Brain microvascular endothelial cell (primary cell): ENCODE measurements around the gene MPEG1.

Experiments
- DNase-seq: peaks from one replicate; pipeline ENCODE4 v3.0.0-alpha.2; 2020
- H3K27ac ChIP-seq: fragments of 250-450 bp; sonication (Bioruptor Pico); 2 replicates; pipeline ENCODE4 v1.5.1; 2020; ENCODE audit warnings: mild to moderate bottlenecking, moderate library complexity
- H3K27me3 ChIP-seq: fragments of 250-450 bp; sonication (Bioruptor Pico); replicated peaks from 2 replicates; pipeline ENCODE4 v1.5.1; 2020; ENCODE audit warnings: mild to moderate bottlenecking
- H3K36me3 ChIP-seq: fragments of 250-450 bp; sonication (Bioruptor Pico); replicated peaks from 2 replicates; pipeline ENCODE4 v1.5.1; 2020; ENCODE audit warnings: mild to moderate bottlenecking
- H3K4me3 ChIP-seq: 2 replicates; pipeline ENCODE4 v1.5.1; 2011; ENCODE audit warnings: low read depth, mild to moderate bottlenecking, control low read depth, low read length, moderate library complexity
- CTCF ChIP-seq: IDR thresholded peaks from 2 replicates; pipeline ENCODE4 v1.5.1; 2011; ENCODE audit warnings: low read depth, mild to moderate bottlenecking, moderate library complexity, low read length, control low read depth, inconsistent platforms; ENCODE audit errors: missing control alignments
- in situ Hi-C: cut with HindIII; loops from 2 replicates; pipeline ENCODE4 v1.10.0; 2017; ENCODE audit warnings: low sequenced_read_pairs, low pct_ligation_motif_present

The MPEG1 gene

GRCh38 chr11:59240322-59240721 lies 27.6 kb upstream of the MPEG1 start:
- no peak overlapping the region for H3K4me3 ChIP-seq
- in situ Hi-C loops, result no loop called here
- no peak for DNase-seq
- no peak for TF ChIP-seq CTCF
- H3K27ac ChIP-seq, result no peak overlapping the region
- no peaks in the 10 kb centered on the region for H3K36me3 ChIP-seq
- H3K27me3 ChIP-seq, result no peaks in the 10 kb centered on the region

- Histone ChIP-seq H3K27me3 (no peaks in the 10 kb centered on the region), H3K4me3 (no peak overlapping the region), H3K27ac (no peak overlapping the region), H3K36me3 (no peaks in the 10 kb centered on the region)
- DNase-seq, result no peak
- in situ Hi-C loops, result no loop called here
- no peak for TF ChIP-seq CTCF
Observed at GRCh38 chr11:59226396-59226795, 13.7 kb upstream of the MPEG1 start.

GRCh38 chr11:59225017-59225416 lies 12.3 kb upstream of the MPEG1 start:
- Histone ChIP-seq H3K4me3 (no peak overlapping the region), H3K27ac (no peak overlapping the region), H3K27me3 (no peaks in the 10 kb centered on the region), H3K36me3 (no peaks in the 10 kb centered on the region)
- in situ Hi-C loops, result no loop called here
- TF ChIP-seq CTCF, result no peak
- no peak for DNase-seq

GRCh38 chr11:59224351-59224928 lies 11.7 kb upstream of the MPEG1 start:
- Histone ChIP-seq H3K4me3 (no peak overlapping the region), H3K36me3 (no peaks in the 10 kb centered on the region), H3K27ac (no peak overlapping the region), H3K27me3 (no peaks in the 10 kb centered on the region)
- in situ Hi-C loops, result no loop called here
- no peak for DNase-seq
- no peak for TF ChIP-seq CTCF

- DNase-seq, result no peak
- in situ Hi-C loops, result no loop called here
- Histone ChIP-seq H3K27me3 (no peaks in the 10 kb centered on the region), H3K27ac (no peak overlapping the region), H3K36me3 (no peaks in the 10 kb centered on the region), H3K4me3 (no peak overlapping the region)
- no peak for TF ChIP-seq CTCF
Observed at GRCh38 chr11:59223611-59224010, 10.9 kb upstream of the MPEG1 start.

GRCh38 chr11:59223177-59223576 lies 10.4 kb upstream of the MPEG1 start:
- Histone ChIP-seq H3K27ac (no peak overlapping the region), H3K36me3 (no peaks in the 10 kb centered on the region), H3K27me3 (no peaks in the 10 kb centered on the region), H3K4me3 (no peak overlapping the region)
- in situ Hi-C loops, result no loop called here
- TF ChIP-seq CTCF, result no peak
- no peak for DNase-seq
